Lung microvascular endothelial cell (primary cell): Measurements from ENCODE around the gene MYRFL. TPM values are rescaled to one million over a fixed set of nuclear protein-coding genes. Genes with fewer than 3 reads are reported as not detected.
"Not testable (repeated sequence)": the region's sequence is repeated elsewhere in the genome, so short reads cannot be mapped to it uniquely, and the experiment has no call there.

Experiments
- DNase-seq, 2 donors: peaks; one replicate each; pipeline versions ENCODE4 v3.0.0 to v3.0.0-alpha.2; 2010; ENCODE audit warnings: low read depth in 2 of 2
- total RNA-seq: library from RNA; depleted of rRNA; stranded (reverse); fragments of >200 nt; gene quantifications from 2 replicates; pipeline ENCODE4 v1.2.1, GENCODE V29; 2014

The MYRFL gene
- under 0.01 TPM in 2 replicates for total RNA-seq

- no peak for DNase-seq
Measured at GRCh38 chr12:69824966-69825560, at the start of gene MYRFL. TSS of gene MYRFL (plus strand) at chr12:69825227. CDS start at chr12:69825518, 291 bp downstream.

GRCh38 chr12:69779928-69780327 lies 45.1 kb upstream of the MYRFL start:
- DNase-seq = peak; percentile 28 to 62

GRCh38 chr12:69783365-69783764 lies 41.7 kb upstream of the MYRFL start:
- no peak for DNase-seq

- no peak for DNase-seq
Measured at GRCh38 chr12:69789351-69789750, 35.7 kb upstream of the MYRFL start.

GRCh38 chr12:69792533-69792932 lies 32.5 kb upstream of the MYRFL start:
- no peak for DNase-seq

GRCh38 chr12:69807101-69807897 lies 17.7 kb upstream of the MYRFL start:
- not testable (repeated sequence) for DNase-seq

- DNase-seq = no peak
Measured at GRCh38 chr12:69810870-69811498, 14.0 kb upstream of the MYRFL start.

GRCh38 chr12:69816082-69816481 lies 8.9 kb upstream of the MYRFL start:
- DNase-seq = no peak

- no peak for DNase-seq
Measured at GRCh38 chr12:69821032-69821455, 4.0 kb upstream of the MYRFL start.

GRCh38 chr12:69821456-69822159 lies 3.4 kb upstream of the MYRFL start:
- DNase-seq = peak; percentile 36 to 78

- DNase-seq = no peak
Measured at GRCh38 chr12:69822201-69822860, 2.7 kb upstream of the MYRFL start.

GRCh38 chr12:69824028-69824427 lies 999 bp upstream of the MYRFL start:
- DNase-seq = no peak

- no peak for DNase-seq
Measured at GRCh38 chr12:69828897-69829296, 3.9 kb downstream of the MYRFL start.

- DNase-seq = no peak
Measured at GRCh38 chr12:69833696-69834095, 8.7 kb downstream of the MYRFL start.

- no peak for DNase-seq
Measured at GRCh38 chr12:69834147-69834546, 9.1 kb downstream of the MYRFL start.

GRCh38 chr12:69834576-69834975 lies 9.5 kb downstream of the MYRFL start:
- DNase-seq = no peak

- no peak for DNase-seq
Measured at GRCh38 chr12:69835081-69835480, 10.1 kb downstream of the MYRFL start.

GRCh38 chr12:69836015-69836414 lies 11.0 kb downstream of the MYRFL start:
- no peak for DNase-seq

- DNase-seq = no peak
Measured at GRCh38 chr12:69837191-69837590, 12.2 kb downstream of the MYRFL start.

- peak in 1 of 2 donors; percentile 65 for DNase-seq
Measured at GRCh38 chr12:69837657-69838415, 12.8 kb downstream of the MYRFL start.

- DNase-seq = peak in 1 of 2 donors; percentile 15
Measured at GRCh38 chr12:69840727-69841126, 15.7 kb downstream of the MYRFL start.
